HG03060 (cell line): Measurements from ENCODE around the gene TRAF3IP3.

Source experiments
- ATAC-seq: cut with Tn5 transposase; IDR thresholded peaks from one replicate; pipeline ENCODE4 v1.9.1; 2021; ENCODE audit warnings: low read depth, moderate number of reproducible peaks; ENCODE audit not compliant: unreplicated experiment

Gene TRAF3IP3

DNA sequence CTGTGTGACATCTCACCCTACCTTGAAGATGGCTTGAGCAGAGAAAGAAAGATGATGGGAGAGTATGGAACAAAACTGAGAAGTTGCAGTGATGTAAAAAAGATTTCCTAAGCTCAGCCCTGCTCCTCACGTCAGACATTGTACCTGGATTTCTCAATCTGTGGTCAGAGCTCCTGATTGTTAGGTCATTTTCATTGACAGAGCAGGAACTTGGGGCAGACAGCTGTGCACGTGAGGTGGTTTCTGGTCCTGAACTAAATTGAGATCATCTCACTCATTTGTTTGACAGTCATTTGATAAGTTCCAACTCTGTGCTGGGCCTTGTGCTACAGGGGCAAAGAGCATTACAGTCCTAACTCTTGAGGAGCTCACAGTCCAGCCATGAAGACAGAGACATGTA is 10.2 kb downstream of the TRAF3IP3 start:
- no peak for ATAC-seq

DNA sequence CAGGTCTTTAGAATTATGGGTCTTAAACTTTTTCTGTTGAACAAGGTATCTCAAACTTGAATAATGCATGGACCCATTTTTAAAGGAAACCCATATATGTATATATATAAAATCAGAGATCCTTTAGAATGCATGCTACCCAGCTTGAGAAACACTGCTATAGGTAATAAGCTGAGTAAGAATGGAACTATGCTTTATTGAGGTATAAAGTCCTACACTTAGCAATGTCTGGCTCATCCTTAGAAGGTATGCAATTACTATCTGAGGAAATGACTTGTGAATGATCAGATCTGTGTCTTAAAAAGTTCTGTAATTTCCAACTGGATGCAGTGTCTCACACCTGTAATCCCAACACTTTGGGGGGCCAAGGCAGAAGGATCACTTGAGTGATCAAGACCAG is 11.2 kb downstream of the TRAF3IP3 start:
- ATAC-seq, result no peak

DNA sequence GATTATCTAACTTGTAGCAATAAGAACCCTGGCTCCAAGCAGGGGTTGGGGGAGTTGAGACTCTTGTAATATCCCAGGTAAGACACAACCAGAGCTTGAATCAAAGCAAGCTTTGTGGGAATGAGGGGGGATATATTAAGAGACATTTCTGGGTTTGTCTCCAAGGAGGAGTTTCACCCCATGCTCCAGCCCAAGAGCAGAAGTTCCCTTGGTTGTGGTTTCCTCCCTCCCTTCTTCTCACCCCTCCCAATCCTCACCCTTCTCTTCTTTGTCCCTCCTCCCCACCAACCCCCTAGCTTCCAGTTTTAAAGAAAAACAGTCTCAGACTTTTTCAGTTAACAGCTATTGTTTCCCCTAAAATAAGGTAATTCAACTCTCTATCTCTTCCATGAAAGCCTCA is 11.9 kb downstream of the TRAF3IP3 start:
- no peak for ATAC-seq

DNA sequence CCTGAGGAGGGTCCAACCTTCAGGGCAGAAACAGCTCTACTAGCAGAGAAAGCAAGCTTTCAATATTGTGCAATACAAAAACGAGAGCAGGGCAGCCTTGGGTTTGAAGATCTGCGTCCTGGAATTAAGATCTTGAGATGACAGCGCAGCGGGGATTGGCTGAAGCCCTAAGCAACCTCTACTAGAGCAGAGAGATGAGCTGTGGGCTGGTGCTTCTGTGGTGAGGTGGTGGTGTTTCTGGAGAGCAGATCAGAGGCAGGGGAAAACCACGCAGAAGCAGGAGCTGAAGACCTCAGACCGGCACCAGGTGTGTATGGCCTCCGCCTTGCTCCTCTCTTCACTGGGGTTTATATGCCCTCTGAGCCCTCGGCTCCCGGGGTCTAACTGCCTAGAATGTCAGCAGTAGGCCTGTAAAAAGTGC is 12.5 kb downstream of the TRAF3IP3 start:
- ATAC-seq, result peak; percentile 67

DNA sequence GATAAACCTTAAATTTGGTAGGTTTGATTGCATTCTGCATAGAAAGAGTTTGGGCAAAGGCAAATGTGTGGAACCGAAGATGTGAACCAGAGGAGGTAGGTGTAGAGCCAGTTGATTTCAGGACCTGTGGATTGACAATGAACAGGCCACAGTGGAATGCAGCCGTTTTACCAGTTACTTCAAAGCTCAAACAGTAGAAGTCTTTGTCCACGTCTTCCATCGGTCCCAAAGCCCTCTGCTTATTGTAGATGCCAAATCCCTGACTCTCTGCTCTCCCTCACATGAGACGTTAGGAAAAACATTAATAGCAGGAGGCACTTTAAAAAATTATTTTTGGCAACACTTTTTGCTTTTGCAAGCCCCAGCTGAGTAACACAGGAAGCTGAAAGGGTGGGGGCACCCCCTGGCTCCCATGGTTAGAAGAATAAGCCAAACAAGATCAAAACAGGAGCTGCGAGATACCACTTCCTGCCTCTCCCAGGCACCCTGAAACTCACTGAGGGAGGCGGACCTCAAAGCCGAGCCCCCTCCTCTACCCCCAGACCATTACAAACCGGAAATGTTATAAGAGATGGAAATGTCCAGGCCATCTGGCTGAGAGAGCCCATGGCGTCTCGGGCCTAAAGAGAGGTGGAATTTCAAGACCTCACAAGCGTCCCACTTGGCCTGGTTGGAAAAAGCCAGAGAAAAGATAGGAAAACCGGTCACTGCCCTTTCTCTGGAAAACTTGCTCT is 13.5 kb downstream of the TRAF3IP3 start:
- ATAC-seq, result peak; percentile 72

DNA sequence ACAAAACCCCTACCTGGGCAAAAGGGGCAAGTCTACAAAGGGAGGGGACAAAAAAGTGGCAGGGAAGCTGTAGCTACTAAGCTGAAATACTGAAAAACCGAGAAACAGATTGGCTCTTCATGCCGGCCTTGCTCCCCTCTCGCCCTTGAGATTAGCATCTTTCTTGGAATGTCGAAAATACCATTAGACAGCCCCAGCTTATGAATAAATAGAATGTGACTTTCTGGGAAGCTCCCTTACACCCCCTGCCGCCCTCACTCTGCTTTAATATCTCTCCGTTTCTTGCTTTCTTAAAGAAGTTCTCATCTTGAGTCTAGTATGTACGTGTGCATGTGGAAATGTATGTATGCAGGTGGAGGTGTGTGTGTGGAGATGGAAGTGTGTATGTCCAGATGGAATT is 14.1 kb downstream of the TRAF3IP3 start:
- ATAC-seq, result no peak

DNA sequence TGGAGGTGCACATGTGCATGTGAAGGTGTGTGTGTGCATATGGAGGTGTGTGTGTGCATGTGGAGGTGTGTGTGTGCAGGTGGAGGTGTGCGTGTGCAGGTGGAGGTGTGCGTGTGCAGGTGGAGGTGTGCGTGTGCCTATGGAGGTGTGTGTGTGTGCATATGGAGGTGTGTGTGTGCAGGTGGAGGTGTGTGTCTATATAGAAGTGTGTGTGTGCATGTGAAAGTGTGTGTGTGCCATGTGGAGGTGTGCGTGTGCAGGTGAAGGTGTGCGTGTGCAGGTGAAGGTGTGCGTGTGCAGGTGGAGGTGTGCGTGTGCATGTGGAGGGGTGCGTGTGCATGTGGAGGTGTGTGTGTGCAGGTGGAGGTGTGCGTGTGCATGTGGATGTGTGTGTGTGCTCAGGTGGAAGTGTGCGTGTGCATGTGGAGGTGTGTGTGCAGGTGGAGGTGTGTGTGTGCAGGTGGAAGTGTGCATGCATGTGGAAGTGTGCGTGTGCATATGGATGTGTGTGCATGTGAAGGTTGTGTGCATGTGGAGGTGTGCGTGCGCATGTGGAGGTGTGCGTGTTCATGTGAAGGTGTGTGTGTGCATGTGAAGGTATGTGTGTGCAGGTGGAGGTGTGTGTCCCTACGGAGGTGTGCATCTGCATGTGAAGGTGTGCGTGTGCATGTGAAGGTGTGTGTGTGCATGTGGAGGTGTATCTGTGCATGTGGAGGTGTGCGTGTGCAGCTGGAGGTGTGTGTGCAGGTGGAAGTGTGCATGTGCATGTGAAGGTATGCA is 15.0 kb downstream of the TRAF3IP3 start:
- no peak for ATAC-seq

DNA sequence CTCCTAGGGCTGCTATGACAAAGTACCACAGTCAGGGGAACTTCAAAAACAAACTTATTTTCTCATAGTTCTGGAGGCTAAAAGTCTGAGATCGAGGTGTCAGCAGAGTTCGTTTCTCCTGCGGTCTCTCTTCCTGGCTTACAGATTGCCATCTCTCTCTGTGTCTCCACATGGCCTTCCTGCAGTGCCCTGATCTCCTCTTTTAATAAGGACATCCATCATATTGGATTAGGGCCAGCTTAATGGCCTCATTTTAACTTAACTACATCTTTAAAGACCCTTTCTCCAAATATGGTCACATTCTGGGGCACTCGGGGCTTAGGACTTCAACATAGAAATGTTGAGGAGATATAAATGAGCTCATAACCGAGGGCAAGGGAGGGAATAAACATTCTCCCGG is 16.3 kb downstream of the TRAF3IP3 start:
- ATAC-seq, result no peak

DNA sequence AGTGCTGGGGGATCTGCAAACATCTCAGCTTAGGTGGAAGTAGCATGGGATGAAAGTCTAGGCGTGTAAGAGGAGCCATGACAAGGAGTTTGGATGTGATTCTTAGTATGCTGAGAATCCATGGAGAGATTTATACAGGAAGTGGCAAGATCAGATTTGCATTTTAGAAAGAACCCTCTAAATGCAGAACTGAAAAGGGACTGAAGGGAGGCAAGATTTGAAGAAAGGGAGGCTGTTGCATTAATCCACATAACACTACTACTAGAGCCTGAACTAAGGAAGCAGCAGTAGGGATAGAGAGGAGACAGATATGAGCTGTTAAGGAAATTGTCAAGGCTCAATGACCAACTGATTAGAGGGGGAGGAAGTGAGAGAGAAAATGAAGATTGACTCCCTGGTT is 18.7 kb downstream of the TRAF3IP3 start:
- peak; percentile 46 for ATAC-seq

DNA sequence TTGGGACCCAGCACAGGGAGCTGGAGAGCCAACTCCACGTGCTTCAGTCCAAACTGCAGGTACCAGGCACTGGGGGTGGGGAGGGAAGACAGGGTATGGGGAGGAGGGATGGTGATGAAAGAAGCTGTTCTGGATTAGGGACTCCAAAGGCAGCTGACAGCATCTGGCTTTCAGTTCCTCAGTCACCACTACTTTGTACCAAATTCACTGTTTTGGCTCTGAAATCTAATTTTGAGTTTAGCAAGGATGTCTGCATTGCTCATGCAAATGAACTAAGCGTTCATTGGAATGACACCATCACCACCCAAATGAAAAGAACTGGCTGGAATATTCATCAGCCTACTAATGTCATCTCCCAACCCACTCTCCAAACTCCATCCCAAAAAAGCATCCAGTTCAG is 19.8 kb downstream of the TRAF3IP3 start:
- ATAC-seq, result no peak

DNA sequence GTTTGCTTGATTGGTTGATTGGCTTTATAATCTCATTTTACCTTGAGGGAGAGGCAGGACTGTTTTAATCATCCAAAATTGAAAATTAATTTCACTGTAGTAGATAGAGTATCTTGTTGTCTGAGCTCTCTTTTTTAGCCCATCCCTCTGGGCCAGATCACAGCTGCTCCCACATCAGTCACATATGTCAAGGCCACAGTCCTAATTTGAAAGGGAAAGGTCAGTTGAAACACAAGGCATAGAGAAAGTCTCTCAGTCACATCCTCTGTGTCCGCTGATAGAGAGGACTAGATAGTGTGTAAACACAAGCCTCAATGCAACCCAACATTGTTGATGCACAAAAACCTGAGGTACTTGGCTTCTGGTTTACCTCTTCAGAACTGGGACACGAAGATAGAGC is 21.7 kb downstream of the TRAF3IP3 start:
- ATAC-seq, result no peak

DNA sequence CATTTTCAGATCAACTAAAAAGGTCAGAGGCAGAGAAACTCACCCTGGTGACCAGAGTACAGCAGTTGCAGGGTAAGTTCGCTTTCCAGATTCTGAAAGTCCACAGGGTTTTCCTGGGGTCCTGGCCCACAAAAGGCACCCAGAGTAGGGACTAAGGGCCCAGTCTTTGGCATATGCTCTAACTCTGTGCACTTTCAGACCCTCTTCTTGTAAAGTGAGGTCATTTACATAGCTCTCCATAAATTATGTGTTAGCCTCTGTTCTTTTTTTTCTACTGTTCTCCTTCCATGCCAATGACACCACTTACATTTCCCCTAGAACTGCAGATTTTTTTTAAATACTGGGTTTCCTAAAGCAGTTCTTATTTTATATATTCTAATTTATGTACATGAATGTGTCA is 22.2 kb downstream of the TRAF3IP3 start:
- no peak for ATAC-seq

DNA sequence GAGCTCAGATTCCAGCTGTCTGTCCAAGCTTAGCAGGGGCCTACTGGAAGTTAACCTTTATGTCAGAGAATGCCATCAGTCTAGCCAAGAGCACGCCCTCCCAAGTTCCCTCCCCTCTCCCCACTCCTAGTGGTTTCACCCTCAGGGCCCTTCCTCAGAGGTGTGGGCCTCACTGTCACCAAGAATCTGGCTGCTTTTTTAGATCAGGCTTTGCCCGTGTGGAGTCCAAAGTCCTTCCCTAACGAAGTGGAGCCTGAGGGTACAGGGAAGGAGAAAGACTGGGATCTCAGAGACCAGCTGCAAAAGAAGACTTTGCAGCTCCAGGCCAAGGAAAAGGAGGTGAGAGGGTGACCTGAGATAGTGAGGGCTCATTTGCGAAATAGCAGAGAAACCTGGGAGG is 24.4 kb downstream of the TRAF3IP3 start:
- ATAC-seq, result no peak

DNA sequence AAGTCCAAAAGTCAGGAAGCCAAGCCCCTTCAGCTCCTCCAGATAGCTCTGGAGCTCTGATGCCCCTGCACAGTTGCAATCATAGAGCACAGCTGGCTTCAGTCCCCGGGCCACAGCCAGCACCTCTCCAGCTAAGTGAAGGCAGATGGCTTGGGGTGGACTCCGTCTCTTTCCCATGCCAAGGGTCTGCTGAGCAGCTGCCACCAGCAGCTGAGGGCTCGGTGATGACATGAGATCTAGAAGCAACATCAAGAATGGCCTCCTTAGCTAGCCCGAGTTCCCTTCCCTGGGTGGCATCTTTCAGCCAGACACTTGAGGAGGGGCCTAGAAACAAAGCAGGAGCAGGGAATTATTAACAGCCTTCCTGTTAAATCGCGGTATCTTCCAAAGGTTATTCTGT is 27.5 kb downstream of the TRAF3IP3 start:
- no peak for ATAC-seq

DNA sequence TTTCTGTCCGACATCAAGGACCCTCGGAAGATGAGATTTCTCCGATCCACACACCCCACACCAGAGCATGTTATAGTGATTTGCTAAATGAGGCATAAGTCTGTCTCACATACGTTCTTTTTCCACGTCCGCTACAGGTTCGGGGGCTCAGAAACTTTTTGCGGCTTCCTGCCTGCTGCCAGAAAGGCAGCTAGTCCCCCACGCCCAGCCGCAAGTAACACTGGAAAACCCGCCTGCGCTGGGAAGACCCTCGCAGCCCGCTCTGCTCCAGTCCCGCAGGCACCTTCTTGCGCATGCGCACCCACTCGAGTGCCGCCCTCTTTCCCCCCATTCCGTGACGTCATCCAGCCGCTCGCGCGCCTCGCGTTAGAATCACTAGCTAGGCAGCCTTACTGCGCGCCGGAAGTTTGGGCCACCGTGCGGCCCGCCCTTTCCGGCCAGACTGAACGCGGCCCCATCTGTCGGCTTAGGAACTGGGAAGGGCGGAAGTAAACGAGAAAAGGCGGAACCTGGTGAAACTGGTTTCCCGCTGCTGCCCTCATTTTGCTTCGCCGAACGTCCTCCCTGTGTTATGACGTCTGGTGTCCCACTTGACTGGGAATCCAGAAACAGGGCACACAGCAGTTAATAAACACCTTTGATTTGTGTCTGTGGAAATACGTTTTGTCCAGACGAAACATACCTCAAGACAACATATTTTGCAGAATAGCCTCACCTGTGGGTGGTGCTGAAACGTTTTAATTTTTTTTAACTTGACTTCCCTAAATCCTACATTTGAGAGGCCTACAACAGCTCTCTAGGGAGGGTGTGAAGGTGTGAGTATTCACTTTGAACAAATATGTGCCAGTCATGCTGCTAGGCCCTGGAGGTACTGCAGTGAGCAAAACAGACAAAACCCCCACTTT is 28.7 kb downstream of the TRAF3IP3 start, which contains the start of gene C1orf74:
Gene C1orf74, minus strand, starts transcription at position 295 of the 905 bp plus-strand sequence. CDS start 925 bp downstream, outside the sequence.
- ATAC-seq, result peak; percentile 88

DNA sequence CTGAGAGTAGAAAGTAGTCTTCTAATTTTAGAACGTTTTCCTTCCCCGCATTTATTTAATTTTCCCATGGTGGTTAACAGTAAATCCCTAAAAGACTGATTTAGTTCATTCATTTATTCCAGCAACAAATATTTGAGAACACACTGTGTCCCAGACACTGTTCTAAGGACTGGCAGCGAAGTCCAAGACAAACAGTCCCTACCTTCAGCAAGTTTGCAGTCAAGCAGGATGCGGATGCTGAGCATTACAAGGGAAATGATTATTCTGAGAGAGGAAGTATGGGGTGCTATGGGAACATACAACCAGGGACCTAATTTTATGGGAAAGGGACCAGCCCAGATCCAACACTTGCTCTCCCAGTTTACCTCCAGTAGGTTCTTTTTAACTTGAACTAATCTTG is 29.7 kb downstream of the TRAF3IP3 start:
- ATAC-seq, result no peak

DNA sequence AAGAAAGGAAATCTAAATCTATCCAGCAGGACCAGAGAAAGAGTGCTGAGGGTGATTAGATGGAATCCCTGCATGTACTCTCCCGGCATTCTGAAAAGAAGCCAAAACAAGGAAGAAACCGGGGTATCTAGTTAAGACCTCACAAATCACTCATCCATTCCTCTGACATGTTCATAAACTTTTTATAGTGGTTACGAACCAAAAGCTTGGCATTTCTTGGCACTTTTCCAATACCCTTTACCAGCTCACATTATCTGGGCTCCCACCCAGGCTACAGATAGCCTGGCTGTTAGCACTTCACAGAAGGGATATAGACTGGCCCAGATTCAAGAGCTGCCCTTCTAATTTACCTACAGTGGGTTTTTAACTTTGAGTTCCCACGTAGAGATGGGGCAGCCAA is 30.3 kb downstream of the TRAF3IP3 start:
- ATAC-seq, result no peak

DNA sequence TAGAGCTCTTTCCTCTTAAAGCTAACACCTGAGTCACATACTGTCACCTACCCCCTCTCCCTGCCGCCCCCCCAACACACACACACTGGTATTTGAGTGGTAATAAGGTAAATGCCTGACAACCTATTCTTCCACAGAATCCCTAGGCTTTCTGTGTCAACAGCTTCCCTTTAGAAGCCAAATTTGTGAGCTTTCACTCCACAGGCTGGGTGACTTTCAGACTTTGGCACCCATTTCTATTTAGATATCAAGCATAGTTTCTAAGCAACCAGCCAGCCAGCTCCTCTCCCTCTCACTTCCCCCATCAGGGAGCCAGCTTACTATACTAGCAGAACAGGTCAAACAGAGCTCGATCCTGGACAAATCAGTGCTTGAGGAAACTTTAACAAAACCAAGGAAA is 31.7 kb downstream of the TRAF3IP3 start:
- ATAC-seq, result no peak

DNA sequence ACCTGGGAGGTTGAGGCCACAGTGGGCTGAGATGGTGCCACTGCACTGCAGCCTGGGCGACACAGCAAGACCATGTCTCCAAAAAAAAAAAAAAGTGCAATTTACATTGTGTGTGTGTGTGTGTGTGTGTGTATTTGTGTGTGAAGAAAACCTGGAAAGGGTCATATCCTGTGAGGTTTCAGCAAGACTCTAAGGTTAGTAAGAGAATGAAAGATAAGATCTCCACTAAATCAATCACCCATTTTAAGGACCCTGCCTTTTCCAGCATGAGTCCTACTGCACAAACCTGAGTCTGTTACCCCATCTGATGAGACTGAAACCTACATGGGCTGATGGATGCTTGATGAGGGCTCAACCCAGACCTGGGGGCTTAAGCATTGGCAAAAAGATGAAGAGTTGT is 33.4 kb downstream of the TRAF3IP3 start:
- no peak for ATAC-seq

DNA sequence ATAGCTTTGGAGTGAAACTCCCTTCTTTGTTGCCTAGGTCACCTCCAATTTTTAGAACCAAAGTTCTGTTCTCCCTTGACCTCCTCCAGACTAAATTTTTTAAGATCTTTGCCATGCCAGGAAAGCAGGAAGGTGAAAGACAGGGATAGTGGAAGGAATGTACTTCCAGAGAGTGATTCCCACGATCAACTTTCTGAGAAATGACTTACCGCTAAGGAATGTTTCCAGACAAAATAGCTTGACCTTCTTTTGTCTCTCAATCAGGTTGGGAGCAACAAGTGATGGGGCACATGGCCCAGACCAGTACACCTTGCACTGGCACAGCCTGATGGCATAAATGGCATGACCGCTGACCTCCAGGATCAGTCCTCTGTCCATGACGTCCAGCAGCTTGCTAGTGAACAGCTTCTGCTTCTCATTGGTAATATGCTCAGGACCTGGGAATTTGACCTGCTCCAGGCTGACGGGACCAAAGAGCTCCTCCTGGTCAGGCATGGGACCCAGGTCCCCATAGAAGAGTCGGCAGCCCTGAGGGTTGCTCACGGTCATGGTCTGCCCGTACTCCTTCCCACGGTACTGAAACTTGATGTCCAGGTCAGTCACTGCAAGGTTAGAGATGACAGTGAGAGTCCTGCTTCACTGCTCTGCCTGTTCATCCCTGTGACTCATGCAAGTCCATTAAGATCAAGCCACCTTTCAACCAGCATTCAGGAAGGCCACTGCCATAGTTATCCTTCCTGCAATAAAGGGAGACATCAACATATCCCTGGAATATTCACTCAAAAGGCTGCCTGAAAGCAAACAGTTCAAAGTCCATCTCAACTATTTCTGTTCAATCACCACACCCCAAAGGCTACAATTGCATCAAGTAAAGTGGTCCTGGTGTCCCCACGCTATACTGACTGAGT is 34.7 kb downstream of the TRAF3IP3 start:
- ATAC-seq, result no peak
